ENCODE measurements around the gene NCAPH2. TPM values are rescaled to one million over a fixed set of nuclear protein-coding genes. Genes with fewer than 3 reads are reported as not detected.
A peak's percentile ranks its signal among the peaks of the same experiment; 100 is the strongest.

Gene NCAPH2
- total RNA-seq, 1 donor from 2014 or later, result 45.7 TPM

GRCh38 chr22:50476868-50477267 is 31.2 kb upstream of the NCAPH2 start:
- H3K36me3 ChIP-seq, result no peaks in the 10 kb centered on the region
- intact Hi-C loops (cut with DNase I), result no loop called here
- H3K27me3 ChIP-seq, result peaks cover 8% of the 10 kb centered on the region
- no peak for DNase-seq (ENCODE audit: extremely low spot score in 2 of 2)
- H3K4me3 ChIP-seq, result no peak overlapping the region
- H3K9me3 ChIP-seq, result no peaks in the 10 kb centered on the region
- peaks cover 42% of the 10 kb centered on the region for H3K4me1 ChIP-seq
- no peak overlapping the region for H3K27ac ChIP-seq
- TF ChIP-seq CTCF (IDR thresholded peaks at IDR 0.05) (no peak), POLR2AphosphoS5 (IDR thresholded peaks at IDR 0.05; ENCODE audit: insufficient read depth in 1 of 2, low read depth in 1 of 2) (no peak), POLR2A (IDR thresholded peaks at IDR 0.05) (no peak)

DNA sequence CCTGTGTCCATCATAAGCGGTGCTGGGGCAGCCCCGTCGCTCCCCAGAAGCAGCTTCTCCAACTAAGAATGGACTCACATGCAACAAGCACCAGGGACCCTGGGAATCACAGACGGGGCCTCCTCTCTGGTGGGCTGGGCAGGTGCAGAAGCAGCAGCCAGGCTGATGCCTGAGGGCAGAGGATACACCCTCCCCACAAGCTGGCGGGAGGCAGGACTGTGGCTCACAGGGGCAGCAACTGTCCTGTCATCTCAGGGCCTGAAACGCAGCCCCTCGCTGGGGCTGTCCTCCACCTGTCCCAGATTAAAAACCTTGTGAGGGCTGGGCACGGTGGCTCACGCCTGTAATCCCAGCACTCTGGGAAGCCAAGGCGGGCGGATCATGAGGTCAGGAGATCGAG is 30.1 kb upstream of the NCAPH2 start:
- H3K9me3 ChIP-seq, result no peaks in the 10 kb centered on the region
- TF ChIP-seq CTCF (IDR thresholded peaks at IDR 0.05), result no peak
- no peak for TF ChIP-seq POLR2AphosphoS5 (IDR thresholded peaks at IDR 0.05; ENCODE audit: insufficient read depth in 1 of 2, low read depth in 1 of 2)
- TF ChIP-seq POLR2A (IDR thresholded peaks at IDR 0.05), result no peak
- no peaks in the 10 kb centered on the region for H3K36me3 ChIP-seq
- no peak for DNase-seq (ENCODE audit: extremely low spot score in 2 of 2)
- no peak overlapping the region for H3K27ac ChIP-seq
- H3K27me3 ChIP-seq, result peaks cover 18% of the 10 kb centered on the region
- intact Hi-C loops (cut with DNase I), result no loop called here
- no peak overlapping the region for H3K4me3 ChIP-seq
- H3K4me1 ChIP-seq, result peaks cover 36% of the 10 kb centered on the region

GRCh38 chr22:50479721-50480120 is 28.3 kb upstream of the NCAPH2 start:
- H3K36me3 ChIP-seq, result no peaks in the 10 kb centered on the region
- H3K9me3 ChIP-seq, result no peaks in the 10 kb centered on the region
- DNase-seq (ENCODE audit: extremely low spot score in 2 of 2), result no peak
- intact Hi-C loops (cut with DNase I), result no loop called here
- peaks cover 19% of the 10 kb centered on the region for H3K27me3 ChIP-seq
- TF ChIP-seq POLR2AphosphoS5 (IDR thresholded peaks at IDR 0.05; ENCODE audit: insufficient read depth in 1 of 2, low read depth in 1 of 2) (no peak), CTCF (IDR thresholded peaks at IDR 0.05) (no peak), POLR2A (IDR thresholded peaks at IDR 0.05) (no peak)
- H3K27ac ChIP-seq, result no peak overlapping the region
- H3K4me1 ChIP-seq, result peaks cover 24% of the 10 kb centered on the region
- H3K4me3 ChIP-seq, result no peak overlapping the region

DNA sequence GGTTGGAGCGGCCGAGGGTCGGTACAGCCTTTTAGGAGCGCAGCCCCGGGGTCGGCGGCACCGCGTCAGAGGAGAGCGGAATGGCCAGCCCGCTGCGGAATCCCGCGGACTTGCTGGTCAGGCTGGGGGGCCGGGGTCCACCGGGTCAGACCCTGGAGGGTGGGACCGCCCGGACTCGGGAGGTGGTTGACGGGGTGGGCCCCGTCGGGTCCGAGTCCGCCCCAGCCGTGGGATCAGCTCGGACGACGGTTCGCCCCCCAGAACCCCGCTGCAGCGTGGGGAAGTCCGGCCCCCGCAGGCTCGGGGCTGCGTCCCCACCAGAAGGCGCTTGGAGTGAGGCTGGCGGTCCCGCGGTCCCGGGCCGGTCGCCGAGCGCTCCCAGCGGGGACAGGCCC is 27.0 kb upstream of the NCAPH2 start:
- intact Hi-C loops (cut with DNase I), result no loop called here
- H3K27me3 ChIP-seq, result peaks cover 19% of the 10 kb centered on the region
- TF ChIP-seq POLR2AphosphoS5 (IDR thresholded peaks at IDR 0.05; ENCODE audit: insufficient read depth in 1 of 2, low read depth in 1 of 2) (no peak), CTCF (IDR thresholded peaks at IDR 0.05) (no peak), POLR2A (IDR thresholded peaks at IDR 0.05) (no peak)
- H3K27ac ChIP-seq, result no peak overlapping the region
- no peak for DNase-seq (ENCODE audit: extremely low spot score in 2 of 2)
- H3K9me3 ChIP-seq, result no peaks in the 10 kb centered on the region
- peaks cover 15% of the 10 kb centered on the region for H3K4me1 ChIP-seq
- no peaks in the 10 kb centered on the region for H3K36me3 ChIP-seq
- peak overlapping the region; percentile 40 to 62 for H3K4me3 ChIP-seq

DNA sequence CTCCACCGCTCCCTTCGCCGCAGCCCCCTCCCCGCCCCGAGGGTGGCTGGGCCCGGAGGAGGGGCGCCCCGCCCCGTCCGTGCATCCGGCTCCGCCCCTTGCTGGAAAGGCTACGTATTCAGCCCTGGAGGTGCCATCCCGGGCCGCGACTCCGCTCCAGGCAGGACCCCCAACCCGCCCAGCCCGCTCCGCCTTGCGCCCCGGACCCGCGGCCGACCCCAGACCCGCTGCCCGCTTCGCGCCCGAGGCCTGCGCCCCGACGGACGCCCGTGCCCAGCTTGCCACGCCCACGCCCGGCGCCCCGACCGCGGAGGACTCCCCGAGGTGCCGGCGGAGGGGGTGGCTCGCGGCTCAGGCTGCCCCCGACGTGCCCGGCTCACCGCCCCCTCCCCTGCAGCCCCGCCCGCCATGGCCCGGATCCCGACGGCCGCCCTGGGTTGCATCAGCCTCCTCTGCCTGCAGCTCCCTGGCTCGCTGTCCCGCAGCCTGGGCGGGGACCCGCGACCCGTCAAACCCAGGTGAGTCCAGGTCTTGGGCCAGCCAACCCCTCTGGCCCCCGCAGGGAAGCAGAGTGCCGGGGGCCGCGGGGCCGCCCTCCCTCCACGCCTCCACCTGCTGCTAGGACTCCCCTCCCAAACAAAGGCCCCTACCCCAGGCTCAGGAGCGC is 26.5 kb upstream of the NCAPH2 start, which contains the start of gene ADM2:
TSS of gene ADM2 (plus strand) at position 104 of the 667 bp plus-strand sequence. CDS start at position 409, 305 bp downstream.
- Histone ChIP-seq H3K4me1 (peaks cover 15% of the 10 kb centered on the region), H3K27ac (no peak within 1 kb of the TSS), H3K27me3 (peaks cover 19% of the 10 kb centered on the region), H3K4me3 (peak within 1 kb of the TSS; percentile 40 to 62), H3K9me3 (no peaks in the 10 kb centered on the region), H3K36me3 (no peaks in the 10 kb centered on the region)
- TF ChIP-seq POLR2AphosphoS5 (IDR thresholded peaks at IDR 0.05; ENCODE audit: insufficient read depth in 1 of 2, low read depth in 1 of 2) (no peak), CTCF (IDR thresholded peaks at IDR 0.05) (no peak), POLR2A (IDR thresholded peaks at IDR 0.05) (no peak)
- intact Hi-C loops (cut with DNase I), result no loop called here
- DNase-seq (ENCODE audit: extremely low spot score in 2 of 2), result no peak
